H1 (cell line): Measurements from ENCODE around the gene CCS. TPM values are rescaled to one million over a fixed set of nuclear protein-coding genes. Genes with fewer than 3 reads are reported as not detected.

ENCODE experiments used
- CTCF ChIA-PET: fragments of 300-600 bp; sonication (Branson Sonifier 250); formaldehyde crosslinking; loops from one replicate; lab custom pipeline; 2021; ENCODE audit not compliant: partially characterized antibody; lab: Charles Lee
- POLR2A ChIA-PET: fragments of 300-600 bp; sonication (Branson Sonifier 250); formaldehyde crosslinking; loops from one replicate; lab custom pipeline; 2021; ENCODE audit warnings: inconsistent platforms; ENCODE audit not compliant: partially characterized antibody; lab: Charles Lee
- DNase-seq, 2 experiments: peaks; one replicate each; pipeline versions ENCODE4 v3.0.0 to v3.0.0-alpha.2; 2010 to 2022; ENCODE audit warnings: low spot score in 2 of 2, low read depth in 1 of 2, mixed read lengths in 1 of 2
- FAIRE-seq: peaks from 2 replicates; lab custom pipeline; 2011; peaks lifted over from hg19 to GRCh38; lab: Jason Lieb, UNC
- H2AFZ ChIP-seq: 2 replicates; pipeline ENCODE4 v1.8.1; 2012; ENCODE audit warnings: low read length, inconsistent platforms
- H2AK5ac ChIP-seq: 2 replicates; pipeline ENCODE4 v1.6.1; 2013; ENCODE audit warnings: low read depth, low read length
- H2BK120ac ChIP-seq: replicated peaks from 2 replicates; pipeline ENCODE3; 2013; ENCODE audit warnings: low read depth, low read length, inconsistent platforms
- H2BK12ac ChIP-seq: 2 replicates; pipeline ENCODE4 v1.6.1; 2013; ENCODE audit warnings: low read depth, low read length
- H2BK15ac ChIP-seq: 2 replicates; pipeline ENCODE4 v1.6.1; 2013; ENCODE audit warnings: low read length
- H2BK20ac ChIP-seq: 2 replicates; pipeline ENCODE4 v1.6.1; 2013; ENCODE audit warnings: low read length
- H2BK5ac ChIP-seq: 2 replicates; pipeline ENCODE4 v1.6.1; 2013; ENCODE audit warnings: low read depth, low read length
- H3K14ac ChIP-seq: 2 replicates; pipeline ENCODE4 v1.6.1; 2013; ENCODE audit warnings: inconsistent platforms; ENCODE audit not compliant: insufficient read length
- H3K18ac ChIP-seq: 2 replicates; pipeline ENCODE4 v1.6.1; 2013; ENCODE audit warnings: low read length; ENCODE audit errors: extremely low read depth
- H3K23ac ChIP-seq: 2 replicates; pipeline ENCODE4 v1.6.1; 2013; ENCODE audit warnings: inconsistent platforms; ENCODE audit not compliant: insufficient read length
- H3K23me2 ChIP-seq: 2 replicates; pipeline ENCODE4 v1.6.1; 2013; ENCODE audit warnings: low read depth, low read length
- H3K27ac ChIP-seq: 2 replicates; pipeline ENCODE4 v1.6.1; 2011; ENCODE audit warnings: low read depth, low read length, inconsistent platforms
- H3K27me3 ChIP-seq, 4 experiments: replicated peaks in 1 of 4; 1 replicate in 1 of 4; 2 replicates in 3 of 4; pipeline versions ENCODE4 v1.6.1 to v1.8.1; 2011 to 2013; ENCODE audit warnings: low read length in 3 of 4, mild to moderate bottlenecking in 3 of 4, inconsistent platforms in 2 of 4, mixed read lengths in 2 of 4, moderate library complexity in 1 of 4; ENCODE audit not compliant: control insufficient read depth in 3 of 4, insufficient read depth in 3 of 4; ENCODE audit errors: extremely low read depth in 1 of 4
- H3K36me3 ChIP-seq, 4 experiments: 2 replicates each; pipeline versions ENCODE4 v1.6.1 to v1.8.1; 2011 to 2013; ENCODE audit warnings: mild to moderate bottlenecking in 4 of 4, low read length in 3 of 4, moderate library complexity in 2 of 4, control low read depth in 1 of 4, inconsistent platforms in 1 of 4; ENCODE audit not compliant: insufficient read depth in 4 of 4, control insufficient read depth in 2 of 4
- H3K4ac ChIP-seq: replicated peaks from 2 replicates; pipeline ENCODE3; 2013; ENCODE audit warnings: low read length, low read depth, mixed read lengths, inconsistent platforms; ENCODE audit not compliant: insufficient read length
- H3K4me1 ChIP-seq, 4 experiments: replicated peaks in 1 of 4; 1 replicate in 1 of 4; 2 replicates in 3 of 4; pipeline versions ENCODE4 v1.6.1 to v1.8.1; 2011 to 2013; ENCODE audit warnings: low read length in 3 of 4, inconsistent platforms in 2 of 4, mixed read lengths in 1 of 4; ENCODE audit not compliant: insufficient read depth in 4 of 4, control insufficient read depth in 3 of 4
- H3K4me2 ChIP-seq, 2 experiments: 2 replicates each; pipeline versions ENCODE4 v1.6.1 to v1.8.1; 2011 to 2013; ENCODE audit warnings: low read depth in 2 of 2, low read length in 2 of 2, control low read depth in 1 of 2, inconsistent platforms in 1 of 2, mild to moderate bottlenecking in 1 of 2; ENCODE audit not compliant: insufficient read depth in 1 of 2
- H3K4me3 ChIP-seq, 4 experiments: fragments of 200-600, 300-600 bp in 1 of 4; sonication (generic), shearing (Covaris generic), sonication (Bioruptor Twin) in 1 of 4; 2 replicates each; pipeline versions ENCODE4 v1.5.1 to v1.8.1; 2011 to 2016; ENCODE audit warnings: low read length in 4 of 4, low read depth in 3 of 4, control low read depth in 2 of 4, inconsistent platforms in 2 of 4, mild to moderate bottlenecking in 2 of 4, mixed read lengths in 1 of 4, moderate library complexity in 1 of 4; ENCODE audit not compliant: insufficient read depth in 2 of 4; ENCODE audit errors: extremely low read depth in 1 of 4
- H3K56ac ChIP-seq: replicated peaks from 2 replicates; pipeline ENCODE3; 2013; ENCODE audit warnings: low read depth, mild to moderate bottlenecking, mixed read lengths, low read length, inconsistent platforms; ENCODE audit not compliant: insufficient read length
- H3K79me1 ChIP-seq: 2 replicates; pipeline ENCODE4 v1.6.1; 2013; ENCODE audit warnings: low read depth, low read length, control low read depth
- H3K79me2 ChIP-seq, 2 experiments: 2 replicates each; pipeline versions ENCODE4 v1.6.1 to v1.8.1; 2012 to 2013; ENCODE audit warnings: low read length in 2 of 2, mild to moderate bottlenecking in 2 of 2, inconsistent platforms in 1 of 2; ENCODE audit not compliant: insufficient read depth in 2 of 2, control insufficient read depth in 1 of 2
- H3K9ac ChIP-seq, 4 experiments: replicated peaks in 1 of 4; 1 replicate in 1 of 4; 2 replicates in 3 of 4; pipeline versions ENCODE4 v1.6.1 to v1.8.1; 2011 to 2013; ENCODE audit warnings: low read depth in 3 of 4, low read length in 3 of 4, control low read depth in 2 of 4, mild to moderate bottlenecking in 2 of 4, moderate library complexity in 2 of 4, inconsistent platforms in 1 of 4; ENCODE audit errors: extremely low read depth in 1 of 4
- H3K9me3 ChIP-seq, 2 experiments: 2 replicates each; pipeline versions ENCODE4 v1.6.1 to v1.8.1; 2012 to 2013; ENCODE audit warnings: mild to moderate bottlenecking in 2 of 2, moderate library complexity in 2 of 2, control low read depth in 1 of 2, inconsistent platforms in 1 of 2, low read depth in 1 of 2, low read length in 1 of 2, mixed read lengths in 1 of 2; ENCODE audit not compliant: insufficient read depth in 2 of 2
- H4K20me1 ChIP-seq, 2 experiments: replicated peaks in 1 of 2; 2 replicates each; pipeline versions ENCODE3 to v1.8.1; 2011 to 2013; ENCODE audit warnings: inconsistent platforms in 2 of 2, low read length in 2 of 2, mild to moderate bottlenecking in 1 of 2; ENCODE audit not compliant: insufficient read depth in 2 of 2, control insufficient read depth in 1 of 2
- H4K5ac ChIP-seq: 2 replicates; pipeline ENCODE4 v1.6.1; 2013; ENCODE audit warnings: low read length, low read depth, mixed read lengths, inconsistent platforms; ENCODE audit not compliant: insufficient read length
- H4K8ac ChIP-seq: 2 replicates; pipeline ENCODE4 v1.8.0; 2013; ENCODE audit warnings: mild to moderate bottlenecking, moderate library complexity, low read length, inconsistent platforms; ENCODE audit not compliant: insufficient read depth; ENCODE audit errors: extremely low read depth
- H4K91ac ChIP-seq: replicated peaks from 2 replicates; pipeline ENCODE3; 2013; ENCODE audit warnings: low read length, mixed read lengths, inconsistent platforms; ENCODE audit not compliant: insufficient read length
- ASH2L ChIP-seq: fragments of 200-600, 300-600 bp; sonication (generic); IDR thresholded peaks from one replicate; pipeline ENCODE4 v1.7.1; 2017; ENCODE audit warnings: low read length
- EP300 ChIP-seq, 2 experiments: IDR thresholded peaks; 1 replicate in 1 of 2; 2 replicates in 1 of 2; pipeline ENCODE4 v1.6.1; 2011 to 2012; ENCODE audit warnings: low read depth in 2 of 2, low read length in 2 of 2, mild to moderate bottlenecking in 2 of 2, borderline replicate concordance in 1 of 2, inconsistent platforms in 1 of 2, moderate library complexity in 1 of 2
- GABPA ChIP-seq: IDR thresholded peaks from 2 replicates; pipeline ENCODE4 v1.6.1; 2011; ENCODE audit warnings: mild to moderate bottlenecking, low read length, moderate library complexity, borderline replicate concordance; ENCODE audit not compliant: insufficient read depth
- HDAC6 ChIP-seq: IDR thresholded peaks from one replicate; pipeline ENCODE4 v1.7.1; 2012; ENCODE audit warnings: low read depth, mild to moderate bottlenecking, inconsistent platforms, low read length, moderate library complexity
- POU5F1 ChIP-seq: IDR thresholded peaks from 2 replicates; pipeline ENCODE4 v1.6.1; 2011; ENCODE audit warnings: low read depth, mild to moderate bottlenecking, low read length, moderate library complexity
- RAD21 ChIP-seq, 2 experiments: IDR thresholded peaks in 1 of 2; conservative IDR thresholded peaks in 1 of 2; 2 replicates each; pipeline ENCODE4 v1.6.1; 2011; ENCODE audit warnings: low read depth in 2 of 2, low read length in 2 of 2, improper control_type of control experiment in 1 of 2, inconsistent platforms in 1 of 2, mild to moderate bottlenecking in 1 of 2, moderate library complexity in 1 of 2
- SP1 ChIP-seq: IDR thresholded peaks from 2 replicates; pipeline ENCODE4 v1.6.1; 2011; ENCODE audit warnings: low read depth, low read length
- YY1 ChIP-seq: IDR thresholded peaks from 2 replicates; pipeline ENCODE4 v1.6.1; 2011; ENCODE audit warnings: low read depth, mild to moderate bottlenecking, low read length
- ZNF274 ChIP-seq: IDR thresholded peaks from 2 replicates; pipeline ENCODE4 v1.7.0; 2012; ENCODE audit warnings: low read length, borderline replicate concordance; ENCODE audit errors: extremely low read depth
- WGBS, 2 experiments: shearing (Covaris generic) in 1 of 2; methylation state at CpG; one replicate each; pipeline versions ENCODE4 v1.1.6 to v1.1.7; 2013 to 2015; ENCODE audit warnings: low lambda C conversion rate in 2 of 2, mixed read lengths in 2 of 2, inconsistent platforms in 1 of 2, low coverage in 1 of 2, missing lambda C conversion rate in 1 of 2; ENCODE audit not compliant: insufficient replicate concordance in 2 of 2, insufficient coverage in 1 of 2, insufficient read length in 1 of 2; ENCODE audit errors: extremely low coverage in 1 of 2, missing lambda C conversion rate in 1 of 2; 5-methylcytosine and 5-hydroxymethylcytosine counted together
- polyA plus RNA-seq, 7 experiments: library from polyadenylated mRNA; depleted of rRNA in 3 of 7; stranded (reverse) in 5 of 7; unstranded in 2 of 7; fragments of >200 nt in 5 of 7; fragments of 200-250 nt in 2 of 7; gene quantifications; 1 replicate in 5 of 7; 2 replicates in 1 of 7; 4 replicates in 1 of 7; pipeline versions ENCODE4 v1.2.1 to v1.2.3, GENCODE V29; 2011 to 2013; ENCODE audit warnings: missing spikeins in 2 of 7, mixed read lengths in 2 of 7
- total RNA-seq: library from RNA; stranded (reverse); fragmentation: NEBNext Ultra II Directional; extraction: Animal tissue kit (Norgen Biotek cat#: 25700); gene quantifications from 2 replicates; pipeline ENCODE4 v1.2.1, GENCODE V29; 2021
- TF ChIP-seq, protein P1 (sequence below): IDR thresholded peaks from 2 replicates; pipeline ENCODE4 v1.6.1; 2012; ENCODE audit warnings: low read length, inconsistent platforms

Gene CCS
- total and polyA plus RNA-seq, 2 of the 8 experiments (the other 6 are each of a cell fraction or from before 2014, with no cell fraction given), result 37.1 to 37.7 TPM

DNA sequence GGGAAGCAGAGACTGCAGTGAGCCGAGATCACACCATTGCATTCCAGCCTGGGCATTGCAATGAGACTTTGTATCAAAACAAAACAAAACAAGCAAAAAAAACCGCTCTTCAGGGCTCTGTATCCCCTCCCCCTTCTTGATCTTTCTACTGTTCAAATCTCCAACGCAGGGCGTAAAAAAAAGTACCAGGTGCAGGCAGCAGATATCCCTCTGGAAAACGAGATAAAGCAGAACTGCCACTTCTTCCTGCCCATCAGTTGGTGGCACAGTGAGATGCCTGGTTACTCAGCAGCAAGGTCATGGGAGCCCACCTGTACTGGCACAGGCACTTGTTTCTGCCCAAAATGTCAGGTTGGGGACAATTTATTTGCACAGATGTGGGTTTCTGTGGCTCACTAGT, 11.2 kb downstream of the CCS start:
- no peak overlapping the region for H3K4me2 ChIP-seq
- no peaks in the 10 kb centered on the region for H3K79me1 ChIP-seq
- H4K91ac ChIP-seq, result no peak overlapping the region
- no peak overlapping the region for H2BK15ac ChIP-seq
- H3K14ac ChIP-seq, result no peak overlapping the region
- no peaks in the 10 kb centered on the region for H3K4me1 ChIP-seq
- ChIA-PET POLR2A (interaction anchor here (65.3 kb wide), 1 partner anchor 39 kb away, joined by 2165 read pairs; the partner anchor contains the start of genes RBM14 and RBM4), CTCF (interaction anchor here (3.5 kb wide), 1 partner anchor 13 kb away, joined by 15 read pairs; the partner anchor contains the start of genes CCDC87 and CCS)
- no peak overlapping the region for H3K18ac ChIP-seq
- no peak overlapping the region for H2BK5ac ChIP-seq
- no peaks in the 10 kb centered on the region for H3K9me3 ChIP-seq
- no peak overlapping the region for H2AK5ac ChIP-seq
- no peak overlapping the region for H2BK120ac ChIP-seq
- no peak overlapping the region for H2BK12ac ChIP-seq
- no peak overlapping the region for H2AFZ ChIP-seq
- peaks cover 14 to 36% (median 23%) of the 10 kb centered on the region in 4 experiments; a peak in 7 of 8 replicates for H3K36me3 ChIP-seq
- H3K4me3 ChIP-seq, result no peak overlapping the region
- FAIRE-seq (no peak), DNase-seq (no peak)
- no peak overlapping the region for H2BK20ac ChIP-seq
- 93% methylated on average over 5 of the region's 5 CpGs; no CpG with 5 or more reads in 1 of the 2 experiments for WGBS, 2 experiments
- no peaks in the 10 kb centered on the region for H3K27me3 ChIP-seq
- no peak for TF ChIP-seq RAD21 (IDR thresholded peaks at IDR 0.05 in 1 of 2, conservative IDR thresholded peaks at IDR 0.05 in 1 of 2; ENCODE audit: low read depth in 2 of 2, low read length in 2 of 2)
- no peak for TF ChIP-seq GABPA
- TF ChIP-seq, protein P1, sequence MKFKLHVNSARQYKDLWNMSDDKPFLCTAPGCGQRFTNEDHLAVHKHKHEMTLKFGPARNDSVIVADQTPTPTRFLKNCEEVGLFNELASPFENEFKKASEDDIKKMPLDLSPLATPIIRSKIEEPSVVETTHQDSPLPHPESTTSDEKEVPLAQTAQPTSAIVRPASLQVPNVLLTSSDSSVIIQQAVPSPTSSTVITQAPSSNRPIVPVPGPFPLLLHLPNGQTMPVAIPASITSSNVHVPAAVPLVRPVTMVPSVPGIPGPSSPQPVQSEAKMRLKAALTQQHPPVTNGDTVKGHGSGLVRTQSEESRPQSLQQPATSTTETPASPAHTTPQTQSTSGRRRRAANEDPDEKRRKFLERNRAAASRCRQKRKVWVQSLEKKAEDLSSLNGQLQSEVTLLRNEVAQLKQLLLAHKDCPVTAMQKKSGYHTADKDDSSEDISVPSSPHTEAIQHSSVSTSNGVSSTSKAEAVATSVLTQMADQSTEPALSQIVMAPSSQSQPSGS, result no peak
- no peak for TF ChIP-seq YY1
- TF ChIP-seq EP300 (IDR thresholded peaks at IDR 0.05; ENCODE audit: borderline replicate concordance in 1 of 2, low read depth in 2 of 2, low read length in 2 of 2), result no peak
- TF ChIP-seq HDAC6, result no peak
- no peak for TF ChIP-seq SP1
- no peak for TF ChIP-seq ZNF274
- no peak for TF ChIP-seq POU5F1
- TF ChIP-seq ASH2L, result no peak
- no peak overlapping the region for H4K8ac ChIP-seq
- no peak overlapping the region for H3K4ac ChIP-seq
- no peaks in the 10 kb centered on the region for H3K79me2 ChIP-seq
- peaks cover 0 to 4% of the 10 kb centered on the region in 2 experiments for H4K20me1 ChIP-seq
- H3K23ac ChIP-seq, result no peak overlapping the region
- no peak overlapping the region for H4K5ac ChIP-seq
- H3K27ac ChIP-seq, result no peak overlapping the region
- H3K23me2 ChIP-seq, result no peaks in the 10 kb centered on the region
- H3K56ac ChIP-seq, result no peak overlapping the region
- H3K9ac ChIP-seq, result no peak overlapping the region
